AG09309 (cell line): ENCODE measurements around the gene SUPV3L1.

Experiments used
- DNase-seq: peaks from one replicate; pipeline ENCODE4 v3.0.0-alpha.2; 2010; ENCODE audit warnings: low read depth
- H3K4me3 ChIP-seq: 2 replicates; pipeline ENCODE4 v1.5.1; 2011; ENCODE audit warnings: mild to moderate bottlenecking, low read depth, low read length, moderate library complexity; ENCODE audit not compliant: control insufficient read depth
- CTCF ChIP-seq: IDR thresholded peaks from 2 replicates; pipeline ENCODE4 v1.5.1; 2011; ENCODE audit warnings: mild to moderate bottlenecking, low read depth, low read length, inconsistent platforms; ENCODE audit not compliant: insufficient read depth, control insufficient read depth; ENCODE audit errors: missing control alignments

The SUPV3L1 gene

GRCh38 chr10:69145864-69146263, 34.2 kb upstream of the SUPV3L1 start:
- TF ChIP-seq CTCF: no peak

GRCh38 chr10:69146759-69147158, 33.3 kb upstream of the SUPV3L1 start:
- H3K4me3 ChIP-seq: no peak overlapping the region
- DNase-seq: no peak
- no peak for TF ChIP-seq CTCF

More at GRCh38 chr10:69145864-69146263, 34.2 kb upstream of the SUPV3L1 start:
- no peak overlapping the region for H3K4me3 ChIP-seq
- DNase-seq: no peak

- TF ChIP-seq CTCF: no peak
- no peak for DNase-seq
- no peak overlapping the region for H3K4me3 ChIP-seq
These were observed 28.1 kb upstream of the SUPV3L1 start for GRCh38 chr10:69151984-69152383.

GRCh38 chr10:69153227-69153626, 26.8 kb upstream of the SUPV3L1 start:
- no peak overlapping the region for H3K4me3 ChIP-seq
- no peak for TF ChIP-seq CTCF
- no peak for DNase-seq

GRCh38 chr10:69160809-69161241, 19.2 kb upstream of the SUPV3L1 start:
- no peak for TF ChIP-seq CTCF
- no peak for DNase-seq
- H3K4me3 ChIP-seq: no peak overlapping the region

GRCh38 chr10:69168493-69168892, 11.5 kb upstream of the SUPV3L1 start:
- no peak for DNase-seq
- no peak for TF ChIP-seq CTCF
- no peak overlapping the region for H3K4me3 ChIP-seq
